ENCODE results near the gene SLC22A1. TPM values are rescaled to one million over a fixed set of nuclear protein-coding genes. Genes with fewer than 3 reads are reported as not detected.

SLC22A1 gene
- polyA plus RNA-seq, 1 donor from 2014 or later = 0.71 TPM

DNA sequence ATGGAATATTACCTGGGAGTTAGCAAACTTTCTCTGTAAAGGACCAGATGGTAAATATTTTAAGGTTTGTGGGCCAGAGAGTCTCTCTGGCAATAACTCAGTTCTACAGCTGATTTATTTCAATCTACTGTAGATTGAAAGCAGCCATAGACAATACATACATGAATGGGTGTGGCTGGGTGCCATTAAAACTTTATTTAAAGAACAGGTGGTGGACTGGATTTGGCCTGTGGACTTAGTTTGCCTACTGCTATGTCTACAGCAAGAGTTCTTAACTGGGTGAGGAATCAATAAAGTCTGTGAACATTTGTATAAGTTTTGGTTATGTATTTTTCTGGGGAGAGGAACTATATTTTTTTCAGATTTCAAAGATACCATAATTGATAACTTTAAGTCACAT is 81.9 kb downstream of the SLC22A1 start:
- H3K4me2 ChIP-seq (ENCODE audit: low read length) = no peak overlapping the region
- no peaks in the 10 kb centered on the region for H3K9me3 ChIP-seq (ENCODE audit: low read length)
- TF ChIP-seq TAF1 (IDR thresholded peaks at IDR 0.05; ENCODE audit: low read depth) (no peak), POLR2AphosphoS5 (IDR thresholded peaks at IDR 0.05) (no peak), RAD21 (conservative IDR thresholded peaks at IDR 0.05) (no peak)
- TF ChIP-seq, protein P1, sequence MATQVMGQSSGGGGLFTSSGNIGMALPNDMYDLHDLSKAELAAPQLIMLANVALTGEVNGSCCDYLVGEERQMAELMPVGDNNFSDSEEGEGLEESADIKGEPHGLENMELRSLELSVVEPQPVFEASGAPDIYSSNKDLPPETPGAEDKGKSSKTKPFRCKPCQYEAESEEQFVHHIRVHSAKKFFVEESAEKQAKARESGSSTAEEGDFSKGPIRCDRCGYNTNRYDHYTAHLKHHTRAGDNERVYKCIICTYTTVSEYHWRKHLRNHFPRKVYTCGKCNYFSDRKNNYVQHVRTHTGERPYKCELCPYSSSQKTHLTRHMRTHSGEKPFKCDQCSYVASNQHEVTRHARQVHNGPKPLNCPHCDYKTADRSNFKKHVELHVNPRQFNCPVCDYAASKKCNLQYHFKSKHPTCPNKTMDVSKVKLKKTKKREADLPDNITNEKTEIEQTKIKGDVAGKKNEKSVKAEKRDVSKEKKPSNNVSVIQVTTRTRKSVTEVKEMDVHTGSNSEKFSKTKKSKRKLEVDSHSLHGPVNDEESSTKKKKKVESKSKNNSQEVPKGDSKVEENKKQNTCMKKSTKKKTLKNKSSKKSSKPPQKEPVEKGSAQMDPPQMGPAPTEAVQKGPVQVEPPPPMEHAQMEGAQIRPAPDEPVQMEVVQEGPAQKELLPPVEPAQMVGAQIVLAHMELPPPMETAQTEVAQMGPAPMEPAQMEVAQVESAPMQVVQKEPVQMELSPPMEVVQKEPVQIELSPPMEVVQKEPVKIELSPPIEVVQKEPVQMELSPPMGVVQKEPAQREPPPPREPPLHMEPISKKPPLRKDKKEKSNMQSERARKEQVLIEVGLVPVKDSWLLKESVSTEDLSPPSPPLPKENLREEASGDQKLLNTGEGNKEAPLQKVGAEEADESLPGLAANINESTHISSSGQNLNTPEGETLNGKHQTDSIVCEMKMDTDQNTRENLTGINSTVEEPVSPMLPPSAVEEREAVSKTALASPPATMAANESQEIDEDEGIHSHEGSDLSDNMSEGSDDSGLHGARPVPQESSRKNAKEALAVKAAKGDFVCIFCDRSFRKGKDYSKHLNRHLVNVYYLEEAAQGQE (IDR thresholded peaks at IDR 0.05; ENCODE audit: borderline replicate concordance) = no peak
- H3K36me3 ChIP-seq (ENCODE audit: insufficient read depth, low read length) = no peaks in the 10 kb centered on the region
- no peaks in the 10 kb centered on the region for H3K27me3 ChIP-seq (ENCODE audit: insufficient read depth, low read depth, low read length)
- no peaks in the 10 kb centered on the region for H3F3A ChIP-seq (ENCODE audit: insufficient read depth, low read length, poor library complexity, severe bottlenecking)
- no peak overlapping the region for H2AFZ ChIP-seq (ENCODE audit: low read depth, low read length)
- no peaks in the 10 kb centered on the region for H4K20me1 ChIP-seq (ENCODE audit: insufficient read depth)
- H3K27ac ChIP-seq (ENCODE audit: low read length) = no peak overlapping the region
- no peaks in the 10 kb centered on the region for H3K9me2 ChIP-seq (ENCODE audit: insufficient read depth, low read length)
- H3K4me3 ChIP-seq (ENCODE audit: low read length) = no peak overlapping the region
- H3K79me2 ChIP-seq (replicated peaks; ENCODE audit: insufficient read depth, low read length) = no peaks in the 10 kb centered on the region
- no peak overlapping the region for H3K9ac ChIP-seq (ENCODE audit: low read length)

DNA sequence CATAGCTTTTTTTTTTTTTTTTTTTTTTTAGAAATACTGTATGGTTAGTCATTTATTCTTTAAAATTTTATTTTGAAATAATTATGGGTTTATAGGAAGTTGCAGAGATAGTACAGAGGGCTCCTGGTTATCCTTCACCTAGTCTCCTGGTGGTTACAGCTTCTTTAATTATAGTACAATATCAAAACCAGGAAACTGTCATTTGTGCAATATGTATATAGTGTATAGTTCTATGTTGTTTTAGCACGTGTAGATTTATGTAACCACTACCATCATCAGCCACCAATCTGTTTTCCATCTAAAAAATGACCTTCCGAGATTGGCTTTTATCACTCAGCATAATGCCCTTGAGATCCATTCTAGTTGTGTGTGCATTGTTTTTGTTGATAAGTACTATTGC is 82.3 kb downstream of the SLC22A1 start:
- H3K4me2 ChIP-seq (ENCODE audit: low read length) = no peak overlapping the region
- no peaks in the 10 kb centered on the region for H3F3A ChIP-seq (ENCODE audit: insufficient read depth, low read length, poor library complexity, severe bottlenecking)
- no peak overlapping the region for H2AFZ ChIP-seq (ENCODE audit: low read depth, low read length)
- no peaks in the 10 kb centered on the region for H3K36me3 ChIP-seq (ENCODE audit: insufficient read depth, low read length)
- H3K79me2 ChIP-seq (replicated peaks; ENCODE audit: insufficient read depth, low read length) = no peaks in the 10 kb centered on the region
- H3K27me3 ChIP-seq (ENCODE audit: insufficient read depth, low read depth, low read length) = no peaks in the 10 kb centered on the region
- no peak overlapping the region for H3K9ac ChIP-seq (ENCODE audit: low read length)
- H3K4me3 ChIP-seq (ENCODE audit: low read length) = no peak overlapping the region
- TF ChIP-seq MXI1 (conservative IDR thresholded peaks at IDR 0.05; ENCODE audit: poor library complexity, severe bottlenecking) = no peak
- TF ChIP-seq TAF1 (IDR thresholded peaks at IDR 0.05; ENCODE audit: low read depth) = no peak
- no peak for TF ChIP-seq RAD21 (conservative IDR thresholded peaks at IDR 0.05)
- no peaks in the 10 kb centered on the region for H3K9me2 ChIP-seq (ENCODE audit: insufficient read depth, low read length)
- H3K9me3 ChIP-seq (ENCODE audit: low read length) = no peaks in the 10 kb centered on the region
- no peaks in the 10 kb centered on the region for H4K20me1 ChIP-seq (ENCODE audit: insufficient read depth)
- H3K27ac ChIP-seq (ENCODE audit: low read length) = no peak overlapping the region

DNA sequence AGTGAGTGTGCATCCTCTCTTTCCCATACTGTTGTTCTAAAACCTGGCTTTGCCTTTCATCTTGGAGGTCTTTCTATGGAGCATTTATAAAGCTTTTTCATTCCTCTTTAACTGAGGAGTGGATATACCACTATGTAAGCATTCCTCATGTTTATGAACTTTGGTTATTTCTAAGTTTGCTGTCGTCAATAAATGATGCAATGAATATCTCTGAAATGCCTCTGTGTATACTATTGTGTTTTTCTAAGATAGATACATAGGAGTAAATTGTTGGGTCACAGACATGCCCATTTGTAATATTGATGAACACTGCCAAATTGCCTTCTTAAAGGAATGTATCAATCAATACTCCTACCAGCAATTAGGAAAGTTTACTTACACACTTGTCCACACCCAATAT is 83.1 kb downstream of the SLC22A1 start:
- Histone ChIP-seq H3K4me3 (ENCODE audit: low read length) (no peak overlapping the region), H3K36me3 (ENCODE audit: insufficient read depth, low read length) (no peaks in the 10 kb centered on the region), H3K4me2 (ENCODE audit: low read length) (no peak overlapping the region), H4K20me1 (ENCODE audit: insufficient read depth) (no peaks in the 10 kb centered on the region), H3K27me3 (ENCODE audit: insufficient read depth, low read depth, low read length) (no peaks in the 10 kb centered on the region), H3K9me3 (ENCODE audit: low read length) (no peaks in the 10 kb centered on the region), H3F3A (ENCODE audit: insufficient read depth, low read length, poor library complexity, severe bottlenecking) (no peaks in the 10 kb centered on the region), H2AFZ (ENCODE audit: low read depth, low read length) (no peak overlapping the region), H3K27ac (ENCODE audit: low read length) (no peak overlapping the region), H3K9ac (ENCODE audit: low read length) (no peak overlapping the region), H3K79me2 (replicated peaks; ENCODE audit: insufficient read depth, low read length) (no peaks in the 10 kb centered on the region), H3K9me2 (ENCODE audit: insufficient read depth, low read length) (no peaks in the 10 kb centered on the region)
- TF ChIP-seq SMC3 (conservative IDR thresholded peaks at IDR 0.05; ENCODE audit: poor library complexity) = no peak
- TF ChIP-seq MXI1 (conservative IDR thresholded peaks at IDR 0.05; ENCODE audit: poor library complexity, severe bottlenecking) = no peak
- TF ChIP-seq EP300 (conservative IDR thresholded peaks at IDR 0.05; ENCODE audit: poor library complexity, severe bottlenecking) = no peak
- no peak for TF ChIP-seq POLR2AphosphoS5 (IDR thresholded peaks at IDR 0.05)
- no peak for TF ChIP-seq TAF1 (IDR thresholded peaks at IDR 0.05; ENCODE audit: low read depth)
- no peak for TF ChIP-seq EZH2 (IDR thresholded peaks at IDR 0.05; ENCODE audit: borderline replicate concordance, insufficient read depth, low read length, poor library complexity, severe bottlenecking)
- TF ChIP-seq RAD21 (conservative IDR thresholded peaks at IDR 0.05) = no peak
- TF ChIP-seq, protein P1 (IDR thresholded peaks at IDR 0.05; ENCODE audit: borderline replicate concordance) = no peak
- TF ChIP-seq, protein P2, sequence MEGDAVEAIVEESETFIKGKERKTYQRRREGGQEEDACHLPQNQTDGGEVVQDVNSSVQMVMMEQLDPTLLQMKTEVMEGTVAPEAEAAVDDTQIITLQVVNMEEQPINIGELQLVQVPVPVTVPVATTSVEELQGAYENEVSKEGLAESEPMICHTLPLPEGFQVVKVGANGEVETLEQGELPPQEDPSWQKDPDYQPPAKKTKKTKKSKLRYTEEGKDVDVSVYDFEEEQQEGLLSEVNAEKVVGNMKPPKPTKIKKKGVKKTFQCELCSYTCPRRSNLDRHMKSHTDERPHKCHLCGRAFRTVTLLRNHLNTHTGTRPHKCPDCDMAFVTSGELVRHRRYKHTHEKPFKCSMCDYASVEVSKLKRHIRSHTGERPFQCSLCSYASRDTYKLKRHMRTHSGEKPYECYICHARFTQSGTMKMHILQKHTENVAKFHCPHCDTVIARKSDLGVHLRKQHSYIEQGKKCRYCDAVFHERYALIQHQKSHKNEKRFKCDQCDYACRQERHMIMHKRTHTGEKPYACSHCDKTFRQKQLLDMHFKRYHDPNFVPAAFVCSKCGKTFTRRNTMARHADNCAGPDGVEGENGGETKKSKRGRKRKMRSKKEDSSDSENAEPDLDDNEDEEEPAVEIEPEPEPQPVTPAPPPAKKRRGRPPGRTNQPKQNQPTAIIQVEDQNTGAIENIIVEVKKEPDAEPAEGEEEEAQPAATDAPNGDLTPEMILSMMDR (IDR thresholded peaks at IDR 0.05; ENCODE audit: poor library complexity, severe bottlenecking) = no peak
